Measurements from ENCODE around the gene IL19.

GRCh38 chr1:206856674-206857464 lies 86.3 kb downstream of the IL19 start:
- TF ChIP-seq, protein P1, sequence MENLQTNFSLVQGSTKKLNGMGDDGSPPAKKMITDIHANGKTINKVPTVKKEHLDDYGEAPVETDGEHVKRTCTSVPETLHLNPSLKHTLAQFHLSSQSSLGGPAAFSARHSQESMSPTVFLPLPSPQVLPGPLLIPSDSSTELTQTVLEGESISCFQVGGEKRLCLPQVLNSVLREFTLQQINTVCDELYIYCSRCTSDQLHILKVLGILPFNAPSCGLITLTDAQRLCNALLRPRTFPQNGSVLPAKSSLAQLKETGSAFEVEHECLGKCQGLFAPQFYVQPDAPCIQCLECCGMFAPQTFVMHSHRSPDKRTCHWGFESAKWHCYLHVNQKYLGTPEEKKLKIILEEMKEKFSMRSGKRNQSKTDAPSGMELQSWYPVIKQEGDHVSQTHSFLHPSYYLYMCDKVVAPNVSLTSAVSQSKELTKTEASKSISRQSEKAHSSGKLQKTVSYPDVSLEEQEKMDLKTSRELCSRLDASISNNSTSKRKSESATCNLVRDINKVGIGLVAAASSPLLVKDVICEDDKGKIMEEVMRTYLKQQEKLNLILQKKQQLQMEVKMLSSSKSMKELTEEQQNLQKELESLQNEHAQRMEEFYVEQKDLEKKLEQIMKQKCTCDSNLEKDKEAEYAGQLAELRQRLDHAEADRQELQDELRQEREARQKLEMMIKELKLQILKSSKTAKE (CRISPR knock-in tag; IDR thresholded peaks at IDR 0.05; ENCODE audit: borderline replicate concordance), result no peak
- TF ChIP-seq CTCF (CRISPR knock-in tag; IDR thresholded peaks at IDR 0.05), result peak; percentile 20; the same call in 1 of the 2 replicates
- TF ChIP-seq JUND (CRISPR knock-in tag; IDR thresholded peaks at IDR 0.05), result no peak
- TF ChIP-seq, protein P2, sequence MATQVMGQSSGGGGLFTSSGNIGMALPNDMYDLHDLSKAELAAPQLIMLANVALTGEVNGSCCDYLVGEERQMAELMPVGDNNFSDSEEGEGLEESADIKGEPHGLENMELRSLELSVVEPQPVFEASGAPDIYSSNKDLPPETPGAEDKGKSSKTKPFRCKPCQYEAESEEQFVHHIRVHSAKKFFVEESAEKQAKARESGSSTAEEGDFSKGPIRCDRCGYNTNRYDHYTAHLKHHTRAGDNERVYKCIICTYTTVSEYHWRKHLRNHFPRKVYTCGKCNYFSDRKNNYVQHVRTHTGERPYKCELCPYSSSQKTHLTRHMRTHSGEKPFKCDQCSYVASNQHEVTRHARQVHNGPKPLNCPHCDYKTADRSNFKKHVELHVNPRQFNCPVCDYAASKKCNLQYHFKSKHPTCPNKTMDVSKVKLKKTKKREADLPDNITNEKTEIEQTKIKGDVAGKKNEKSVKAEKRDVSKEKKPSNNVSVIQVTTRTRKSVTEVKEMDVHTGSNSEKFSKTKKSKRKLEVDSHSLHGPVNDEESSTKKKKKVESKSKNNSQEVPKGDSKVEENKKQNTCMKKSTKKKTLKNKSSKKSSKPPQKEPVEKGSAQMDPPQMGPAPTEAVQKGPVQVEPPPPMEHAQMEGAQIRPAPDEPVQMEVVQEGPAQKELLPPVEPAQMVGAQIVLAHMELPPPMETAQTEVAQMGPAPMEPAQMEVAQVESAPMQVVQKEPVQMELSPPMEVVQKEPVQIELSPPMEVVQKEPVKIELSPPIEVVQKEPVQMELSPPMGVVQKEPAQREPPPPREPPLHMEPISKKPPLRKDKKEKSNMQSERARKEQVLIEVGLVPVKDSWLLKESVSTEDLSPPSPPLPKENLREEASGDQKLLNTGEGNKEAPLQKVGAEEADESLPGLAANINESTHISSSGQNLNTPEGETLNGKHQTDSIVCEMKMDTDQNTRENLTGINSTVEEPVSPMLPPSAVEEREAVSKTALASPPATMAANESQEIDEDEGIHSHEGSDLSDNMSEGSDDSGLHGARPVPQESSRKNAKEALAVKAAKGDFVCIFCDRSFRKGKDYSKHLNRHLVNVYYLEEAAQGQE (IDR thresholded peaks at IDR 0.05; ENCODE audit: borderline replicate concordance in 1 of 2, low read depth in 1 of 2, low read length in 2 of 2), result no peak
- no peak for TF ChIP-seq FOSL2 (CRISPR knock-in tag; IDR thresholded peaks at IDR 0.05)
- no peak for TF ChIP-seq ZBTB1 (CRISPR knock-in tag; IDR thresholded peaks at IDR 0.05; ENCODE audit: borderline replicate concordance)
- TF ChIP-seq BRCA1 (CRISPR knock-in tag; IDR thresholded peaks at IDR 0.05), result no peak
- TF ChIP-seq ZNF282 (IDR thresholded peaks at IDR 0.05; ENCODE audit: partially characterized antibody), result no peak
- TF ChIP-seq EP300 (IDR thresholded peaks at IDR 0.05; ENCODE audit: low read depth in 2 of 2, low read length in 2 of 2), result no peak
- no peak for TF ChIP-seq EP300 (CRISPR knock-in tag; IDR thresholded peaks at IDR 0.05; ENCODE audit: borderline replicate concordance)
- TF ChIP-seq ZNF569 (CRISPR knock-in tag; IDR thresholded peaks at IDR 0.05; ENCODE audit: borderline replicate concordance), result no peak
